Lower leg skin (tissue), 3 donors: ENCODE results near the gene SLC47A2.

Source experiments
- POLR2A ChIP-seq, 2 donors: fragments of 450-650 bp; IDR thresholded peaks; one replicate each; pipeline ENCODE4 v1.6.1; 2016 to 2017; ENCODE audit warnings: antibody characterized with exemption in 2 of 2, mild to moderate bottlenecking in 1 of 2, moderate library complexity in 1 of 2
- TF ChIP-seq, protein P1 (sequence below), 3 donors: fragments of 450-650 bp; IDR thresholded peaks; one replicate each; pipeline ENCODE4 v1.5.1; 2016; ENCODE audit warnings: antibody characterized with exemption in 3 of 3, mild to moderate bottlenecking in 3 of 3, moderate library complexity in 2 of 3

DNA sequence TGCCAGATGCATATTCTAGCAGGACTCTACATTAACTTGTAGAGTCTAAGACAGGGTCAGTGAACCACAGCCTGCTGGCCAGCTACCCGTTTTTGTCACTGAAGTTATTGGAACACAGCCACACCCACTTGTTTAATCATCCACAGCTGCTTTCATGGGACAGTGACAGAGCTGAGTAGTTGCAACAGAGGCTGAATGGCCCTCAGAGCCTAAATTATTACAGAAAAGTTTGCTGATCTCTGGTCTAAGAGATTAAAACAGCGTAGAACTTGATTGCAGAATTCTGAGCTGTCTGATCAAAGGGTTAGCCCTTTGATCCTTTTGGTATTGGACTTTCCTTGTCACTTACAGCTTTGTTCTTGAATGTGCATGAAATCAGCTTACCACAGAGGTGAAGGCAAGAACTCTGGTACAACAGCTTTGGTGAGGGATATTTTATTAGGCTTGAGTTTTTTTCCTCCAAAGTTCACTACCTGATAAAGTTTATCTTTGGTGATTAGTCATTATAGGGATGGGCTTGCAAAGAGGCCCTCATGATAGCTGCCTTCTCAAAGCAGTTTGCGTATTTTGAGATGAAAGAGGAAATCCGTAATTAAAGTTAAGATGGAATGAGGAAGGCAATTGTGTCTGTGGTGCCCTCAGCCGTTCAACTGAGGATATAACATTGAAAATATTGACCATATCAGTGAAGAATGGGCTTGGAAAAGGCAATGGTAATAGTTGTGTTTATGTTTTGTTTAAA lies 44.2 kb downstream of the SLC47A2 start:
- TF ChIP-seq, protein P1, sequence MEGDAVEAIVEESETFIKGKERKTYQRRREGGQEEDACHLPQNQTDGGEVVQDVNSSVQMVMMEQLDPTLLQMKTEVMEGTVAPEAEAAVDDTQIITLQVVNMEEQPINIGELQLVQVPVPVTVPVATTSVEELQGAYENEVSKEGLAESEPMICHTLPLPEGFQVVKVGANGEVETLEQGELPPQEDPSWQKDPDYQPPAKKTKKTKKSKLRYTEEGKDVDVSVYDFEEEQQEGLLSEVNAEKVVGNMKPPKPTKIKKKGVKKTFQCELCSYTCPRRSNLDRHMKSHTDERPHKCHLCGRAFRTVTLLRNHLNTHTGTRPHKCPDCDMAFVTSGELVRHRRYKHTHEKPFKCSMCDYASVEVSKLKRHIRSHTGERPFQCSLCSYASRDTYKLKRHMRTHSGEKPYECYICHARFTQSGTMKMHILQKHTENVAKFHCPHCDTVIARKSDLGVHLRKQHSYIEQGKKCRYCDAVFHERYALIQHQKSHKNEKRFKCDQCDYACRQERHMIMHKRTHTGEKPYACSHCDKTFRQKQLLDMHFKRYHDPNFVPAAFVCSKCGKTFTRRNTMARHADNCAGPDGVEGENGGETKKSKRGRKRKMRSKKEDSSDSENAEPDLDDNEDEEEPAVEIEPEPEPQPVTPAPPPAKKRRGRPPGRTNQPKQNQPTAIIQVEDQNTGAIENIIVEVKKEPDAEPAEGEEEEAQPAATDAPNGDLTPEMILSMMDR (IDR thresholded peaks at IDR 0.05) = no peak
- TF ChIP-seq POLR2A (IDR thresholded peaks at IDR 0.05) = no peak
